NCI-H1436 (cell line): ENCODE data around the gene DCTN3.

Experiments used
- DNase-seq: peaks from one replicate; lab custom pipeline; 2025; lab: John Stamatoyannopoulos, UW

The DCTN3 gene

GRCh38 chr9:34573599-34574325 lies 46.5 kb downstream of the DCTN3 start:
- DNase-seq: no peak

GRCh38 chr9:34572628-34573027 lies 47.7 kb downstream of the DCTN3 start:
- no peak for DNase-seq

- no peak for DNase-seq
These were observed 48.2 kb downstream of the DCTN3 start for GRCh38 chr9:34572092-34572491.

- no peak for DNase-seq
These were observed 48.8 kb downstream of the DCTN3 start for GRCh38 chr9:34571481-34571810.

GRCh38 chr9:34570809-34571480 lies 49.4 kb downstream of the DCTN3 start:
- DNase-seq: no peak

GRCh38 chr9:34570376-34570775 lies 49.9 kb downstream of the DCTN3 start:
- DNase-seq: no peak

GRCh38 chr9:34568774-34569173 lies 51.5 kb downstream of the DCTN3 start:
- DNase-seq: no peak

- no peak for DNase-seq
These were observed 52.2 kb downstream of the DCTN3 start for GRCh38 chr9:34568133-34568532.

GRCh38 chr9:34566972-34567371 lies 53.3 kb downstream of the DCTN3 start:
- DNase-seq: no peak

GRCh38 chr9:34566322-34566721 lies 54.0 kb downstream of the DCTN3 start:
- no peak for DNase-seq

GRCh38 chr9:34565856-34566255 lies 54.4 kb downstream of the DCTN3 start:
- DNase-seq: no peak

- no peak for DNase-seq
These were observed 55.7 kb downstream of the DCTN3 start for GRCh38 chr9:34564617-34565016.
